GM18909 (cell line): Measurements from ENCODE around the gene RBM23.
A peak's percentile ranks its signal among the peaks of the same experiment; 100 is the strongest.

ENCODE experiments used
- ATAC-seq: cut with Tn5 transposase; IDR thresholded peaks from one replicate; pipeline ENCODE4 v1.9.1; 2021; ENCODE audit warnings: mild to moderate bottlenecking; ENCODE audit not compliant: unreplicated experiment, poor library complexity

The RBM23 gene

GRCh38 chr14:22887260-22887989, 31.5 kb downstream of the RBM23 start:
- ATAC-seq: peak; percentile 47

DNA sequence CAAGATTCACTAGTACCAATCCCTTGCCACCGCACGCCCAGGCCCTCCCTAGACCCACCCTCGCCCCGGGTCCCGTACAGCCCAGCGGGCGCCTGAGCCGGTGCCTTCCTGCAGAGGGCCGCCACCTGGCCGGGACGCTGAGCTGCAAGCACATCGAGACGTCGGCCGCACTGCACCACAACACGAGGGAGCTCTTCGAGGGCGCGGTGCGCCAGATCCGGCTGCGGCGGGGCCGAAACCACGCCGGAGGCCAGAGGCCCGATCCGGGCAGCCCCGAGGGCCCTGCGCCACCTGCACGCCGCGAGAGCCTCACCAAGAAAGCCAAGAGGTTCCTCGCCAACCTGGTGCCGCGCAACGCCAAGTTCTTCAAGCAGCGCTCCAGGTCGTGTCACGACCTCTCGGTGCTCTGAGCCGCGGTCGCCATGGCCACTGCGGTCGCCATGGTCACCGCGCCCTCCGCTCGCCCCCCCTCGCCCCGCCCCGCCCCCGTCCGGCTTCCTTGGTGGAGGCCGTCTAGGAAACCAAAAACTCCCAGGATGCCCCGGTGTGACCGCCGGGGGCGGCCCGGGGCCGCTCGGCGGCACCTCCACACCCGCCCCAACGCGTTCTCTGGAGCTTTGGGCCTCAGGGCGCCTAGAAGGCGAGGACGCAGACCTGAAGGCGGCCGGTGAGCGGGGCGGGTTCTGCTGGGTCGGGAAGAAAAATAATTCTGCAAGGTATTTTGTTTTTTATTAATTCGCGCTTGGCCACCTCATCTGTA, 32.3 kb downstream of the RBM23 start:
- peak; percentile 53 for ATAC-seq

- no peak for ATAC-seq
These were observed 33.0 kb downstream of the RBM23 start for GRCh38 chr14:22885975-22886374.

DNA sequence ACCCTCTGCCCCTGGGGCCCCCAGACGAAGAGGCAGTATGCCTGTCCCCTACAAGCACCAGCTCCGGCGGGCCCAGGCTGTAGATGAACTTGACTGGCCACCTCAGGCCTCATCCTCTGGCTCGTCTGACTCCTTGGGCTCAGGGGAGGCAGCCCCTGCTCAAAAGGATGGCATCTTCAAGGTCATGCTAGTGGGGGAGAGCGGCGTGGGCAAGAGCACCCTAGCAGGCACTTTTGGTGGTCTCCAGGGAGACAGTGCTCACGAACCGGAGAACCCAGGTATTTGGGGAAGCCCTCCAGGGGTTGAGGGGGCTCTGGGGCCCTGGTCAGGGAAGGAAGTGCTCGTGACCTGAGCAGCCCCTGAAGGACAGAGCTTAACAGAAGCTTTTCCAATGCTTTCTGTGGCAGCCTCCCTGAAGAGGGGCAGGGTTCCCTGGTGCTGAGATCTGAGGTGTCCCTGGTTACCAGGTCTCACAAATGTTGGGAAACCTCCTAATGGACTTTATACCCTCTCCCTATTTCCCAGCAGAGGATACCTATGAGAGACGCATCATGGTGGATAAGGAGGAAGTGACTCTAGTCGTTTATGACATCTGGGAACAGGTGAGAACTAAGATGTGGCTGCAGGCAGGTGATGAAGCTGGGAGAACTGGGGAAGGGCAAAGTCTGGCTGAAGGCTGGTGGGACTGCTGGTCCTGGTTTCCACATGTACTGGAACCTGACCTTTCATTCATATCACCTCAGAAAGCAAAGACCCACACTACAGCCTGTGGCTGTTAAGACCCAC, 34.0 kb downstream of the RBM23 start:
- no peak for ATAC-seq

DNA sequence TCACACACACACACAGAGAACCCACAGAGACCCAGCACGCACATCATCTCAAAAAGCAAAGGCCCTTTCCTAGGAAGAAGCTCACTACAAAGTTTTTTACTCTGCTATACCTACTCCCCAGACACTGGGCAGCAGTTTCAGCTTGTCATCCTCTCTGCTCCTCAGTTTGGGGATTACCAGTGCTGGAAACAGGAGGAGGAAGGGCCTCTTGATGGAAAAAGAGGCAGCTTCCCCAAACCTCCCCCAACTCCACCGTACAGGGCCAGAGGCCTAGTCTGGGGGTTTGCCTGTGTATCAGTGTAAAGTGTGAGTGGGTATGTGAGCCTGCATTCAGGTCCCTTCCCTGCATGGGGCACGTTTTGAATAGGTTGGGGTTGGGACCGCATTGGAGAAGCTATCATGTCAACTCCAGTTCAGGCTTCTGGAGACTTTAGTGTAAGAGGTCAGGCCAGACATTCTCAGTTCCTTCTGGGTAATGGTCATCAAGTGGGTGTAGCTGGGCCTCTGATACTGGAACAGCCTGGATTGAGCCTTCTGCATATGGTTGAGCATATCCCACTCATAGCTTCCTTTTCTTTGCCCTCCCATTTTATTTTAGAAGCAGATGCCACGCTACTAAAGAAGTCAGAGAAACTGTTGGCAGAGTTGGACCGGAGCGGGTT, 34.7 kb downstream of the RBM23 start:
- ATAC-seq: no peak

DNA sequence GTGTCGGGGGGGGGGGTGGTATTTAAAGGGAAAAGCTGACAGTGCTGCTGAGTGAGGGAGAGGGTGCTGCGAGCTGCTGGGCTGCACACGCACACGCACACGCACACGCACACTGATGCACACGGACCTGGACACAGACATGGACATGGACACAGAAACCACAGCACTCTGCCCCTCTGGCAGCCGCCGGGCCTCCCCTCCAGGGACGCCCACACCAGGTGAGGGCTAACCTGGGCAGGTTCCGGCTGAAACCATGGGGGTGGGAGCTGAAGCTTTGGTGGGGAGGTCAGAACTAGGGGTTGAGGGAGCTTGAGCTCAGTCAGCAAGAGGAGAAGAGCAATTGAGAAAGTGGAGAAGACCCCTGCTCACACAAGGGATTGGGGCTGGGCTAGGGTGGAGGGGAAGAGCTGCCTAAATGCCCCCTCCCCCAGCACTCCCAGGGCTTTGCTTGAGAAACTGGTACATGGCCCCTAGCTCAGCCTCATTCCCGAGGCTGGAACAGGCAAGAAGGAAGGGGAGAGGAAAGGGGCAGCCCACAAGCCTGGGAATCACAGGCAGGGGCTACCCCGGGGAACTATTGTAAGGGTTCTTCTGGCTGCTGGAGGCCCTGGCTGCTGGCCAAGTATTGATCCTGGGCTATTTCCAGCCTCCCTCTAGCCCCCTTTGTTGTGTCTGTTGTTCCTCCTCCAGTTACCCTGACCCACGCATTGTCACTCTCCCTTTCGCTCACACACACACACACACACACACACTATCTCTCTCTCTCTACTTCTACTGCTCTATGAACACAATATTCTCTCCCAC, 35.6 kb downstream of the RBM23 start, which contains the start of gene REM2:
Gene REM2 (plus strand): TSS at position 50 of the 804 bp plus-strand sequence. CDS start 66 bp downstream, at position 116.
- no peak for ATAC-seq

DNA sequence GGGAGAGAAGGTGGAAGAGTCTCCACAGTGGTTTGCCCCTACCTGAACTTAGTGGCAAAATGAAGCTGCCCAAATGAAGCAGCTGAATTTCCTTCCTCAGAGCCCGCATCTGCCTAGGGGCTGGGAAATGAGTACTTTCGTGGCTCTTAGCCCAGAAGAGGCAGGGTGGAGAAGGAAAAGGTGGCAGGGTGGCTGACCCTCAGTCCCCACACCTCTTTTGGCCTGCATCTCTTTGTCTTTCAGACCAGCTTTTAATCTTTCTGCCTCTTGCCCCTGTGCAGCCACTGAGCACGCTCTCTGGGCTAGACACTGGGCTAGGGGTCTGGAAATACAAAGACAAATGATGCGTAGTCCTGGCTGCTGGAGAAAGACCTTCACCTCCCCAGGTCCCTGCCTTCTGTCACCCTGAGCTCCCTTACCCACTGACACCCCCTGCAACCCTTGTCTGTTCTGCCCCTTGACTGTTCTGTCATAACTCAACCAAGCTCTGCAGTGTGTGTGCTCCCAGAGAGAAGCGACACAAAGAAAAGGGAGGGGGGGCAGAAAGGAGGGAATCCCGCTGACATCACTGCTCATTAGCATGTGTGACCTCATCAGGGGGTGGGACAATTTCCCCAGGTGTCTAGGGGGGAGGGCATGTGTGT, 36.3 kb downstream of the RBM23 start:
- ATAC-seq: no peak

GRCh38 chr14:22882064-22882463, 36.9 kb downstream of the RBM23 start:
- ATAC-seq: no peak

- ATAC-seq: no peak
These were observed 40.4 kb downstream of the RBM23 start for GRCh38 chr14:22878271-22879246.

DNA sequence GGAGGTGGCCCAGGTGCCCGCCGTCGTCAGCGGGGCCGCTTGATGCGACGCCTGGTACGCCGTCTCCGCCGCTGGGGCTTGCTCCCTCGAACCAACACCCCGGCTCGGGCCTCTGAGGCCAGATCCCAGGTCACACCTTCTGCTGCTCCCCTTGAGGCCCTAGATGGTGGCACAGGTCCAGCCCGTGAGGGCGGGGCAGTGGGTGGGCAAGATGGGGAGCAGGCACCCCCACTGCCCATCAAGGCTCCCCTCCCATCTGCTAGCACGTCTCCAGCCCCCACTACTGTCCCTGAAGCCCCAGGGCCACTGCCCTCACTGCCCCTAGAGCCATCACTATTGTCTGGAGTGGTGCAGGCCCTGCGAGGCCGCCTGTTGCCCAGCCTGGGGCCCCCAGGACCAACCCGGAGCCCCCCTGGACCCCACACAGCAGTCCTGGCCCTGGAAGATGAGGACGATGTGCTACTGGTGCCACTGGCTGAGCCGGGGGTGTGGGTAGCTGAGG, 41.9 kb downstream of the RBM23 start:
- no peak for ATAC-seq

GRCh38 chr14:22875748-22876319, 43.1 kb downstream of the RBM23 start:
- ATAC-seq: no peak

- no peak for ATAC-seq
These were observed 43.8 kb downstream of the RBM23 start for GRCh38 chr14:22875003-22875747.

- no peak for ATAC-seq
These were observed 46.0 kb downstream of the RBM23 start for GRCh38 chr14:22872833-22873520.

GRCh38 chr14:22872033-22872832, 46.7 kb downstream of the RBM23 start:
- ATAC-seq: peak; percentile 30
